Hematopoietic multipotent progenitor cell treated with erythropoietin and hydrocortisone succinate and interleukin-3 and kit ligand, for 17 days (in vitro differentiated cells): ENCODE measurements around the gene TSPAN9.

Experiments
- DNase-seq: peaks from one replicate; pipeline ENCODE4 v3.0.0-alpha.2; 2015; ENCODE audit warnings: low spot score

Gene TSPAN9

DNA sequence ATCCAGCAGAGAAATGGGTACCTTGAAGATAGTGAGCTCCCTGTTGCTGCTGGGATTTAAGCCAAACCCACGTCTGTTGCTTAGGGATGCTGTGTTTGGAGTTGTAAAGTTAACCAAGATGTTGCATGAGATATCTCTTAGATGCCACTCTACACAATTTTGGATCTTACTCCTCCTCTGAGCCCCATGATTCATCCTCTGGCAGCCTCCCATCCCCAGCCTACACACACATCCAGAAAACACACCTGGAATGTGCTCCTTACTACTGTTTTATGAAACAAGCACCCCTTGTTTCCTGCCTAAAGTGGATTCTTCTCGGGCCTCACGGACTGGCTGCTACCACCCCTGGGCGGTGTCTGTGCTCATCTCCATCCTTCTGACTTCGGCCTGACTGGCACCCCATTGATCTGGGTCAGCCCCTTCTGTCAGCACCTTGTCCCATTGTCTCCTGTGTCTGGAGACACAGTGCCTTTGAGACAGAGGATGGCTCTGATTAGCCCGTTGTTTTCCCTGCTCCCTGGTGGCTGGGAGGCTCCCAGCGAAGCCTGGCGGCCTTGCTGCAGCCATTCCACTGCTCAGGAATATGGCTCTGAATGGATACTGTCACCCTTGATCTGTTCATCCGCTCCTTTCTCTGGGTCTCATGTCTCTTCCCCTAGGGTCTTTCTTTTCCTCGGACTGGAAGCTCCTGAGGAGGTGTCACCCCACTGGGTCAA is 24.3 kb downstream of the TSPAN9 start:
- DNase-seq, result no peak

DNA sequence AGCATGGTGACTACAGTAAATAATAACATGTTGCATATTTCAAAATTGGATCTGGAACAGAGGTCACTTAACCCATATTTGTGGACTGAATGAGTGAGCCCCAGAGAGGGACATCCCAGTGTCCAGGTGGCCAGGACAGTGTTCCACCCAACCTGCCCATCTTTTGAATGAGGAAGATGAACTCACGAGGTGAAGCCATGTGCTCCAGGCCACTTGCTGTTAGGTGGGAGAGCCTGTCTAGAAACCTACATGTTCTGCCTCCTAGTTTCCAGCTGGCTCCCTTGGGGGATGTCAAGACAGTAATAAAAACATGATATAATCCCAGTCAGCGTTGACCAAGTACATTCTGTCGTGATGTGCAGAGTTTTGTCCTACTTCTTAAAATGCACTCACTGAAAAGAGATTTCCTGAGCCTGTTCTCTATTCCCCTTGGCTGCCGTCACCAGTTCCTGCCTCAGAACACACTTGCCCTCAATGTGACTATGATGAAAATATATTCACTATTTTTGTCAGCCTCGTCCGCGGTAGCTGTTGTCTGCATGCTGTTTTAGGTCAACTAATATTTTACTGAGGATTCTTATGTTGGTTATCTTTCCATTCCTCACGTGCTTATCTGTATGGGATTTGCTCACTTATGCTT is 25.7 kb downstream of the TSPAN9 start:
- DNase-seq, result no peak

- DNase-seq, result no peak
Measured at GRCh38 chr12:3103806-3104205, 26.6 kb downstream of the TSPAN9 start.

GRCh38 chr12:3105690-3106479 is 28.7 kb downstream of the TSPAN9 start:
- no peak for DNase-seq

DNA sequence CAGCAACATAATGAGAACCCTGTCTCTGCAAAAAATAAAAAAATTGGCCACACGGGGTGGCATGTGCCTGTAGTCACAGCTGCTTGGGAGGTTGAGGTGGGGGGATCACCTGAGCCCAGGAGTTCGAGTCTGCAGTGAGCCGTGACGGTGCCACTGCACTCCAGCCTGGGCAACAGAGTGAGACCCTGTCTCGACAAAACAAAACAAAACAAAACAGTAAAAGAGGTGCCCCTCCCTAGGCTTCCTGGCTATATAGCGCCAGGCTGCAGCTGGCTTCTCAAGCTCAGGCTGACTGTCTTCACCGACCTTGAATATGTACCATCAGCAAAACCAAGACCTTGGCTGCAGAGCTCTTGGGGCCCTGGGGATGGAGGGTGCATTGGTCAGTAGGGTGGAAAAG is 29.4 kb downstream of the TSPAN9 start:
- DNase-seq, result no peak

- DNase-seq, result no peak
Measured at GRCh38 chr12:3107071-3107583, 29.9 kb downstream of the TSPAN9 start.

GRCh38 chr12:3107954-3108353 is 30.8 kb downstream of the TSPAN9 start:
- DNase-seq, result no peak

DNA sequence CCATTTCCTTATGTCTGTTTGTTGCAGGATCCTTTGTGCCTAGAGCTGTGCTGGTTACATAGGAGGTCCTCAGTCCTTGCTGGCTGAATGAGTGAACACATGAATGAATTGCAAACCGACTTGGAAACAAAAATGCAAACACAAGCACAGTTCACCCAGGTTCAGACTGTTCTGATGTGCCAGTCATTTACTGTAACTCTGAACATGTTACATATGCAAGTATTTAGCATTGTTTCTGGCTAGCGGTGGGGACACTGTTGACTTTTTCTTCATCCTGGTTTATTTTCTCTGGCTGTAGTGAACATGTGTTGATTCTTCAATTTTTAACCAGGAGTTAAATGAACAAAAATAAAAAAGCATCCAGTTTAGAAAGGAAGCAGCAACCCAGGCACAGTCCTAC is 33.4 kb downstream of the TSPAN9 start:
- DNase-seq, result no peak

DNA sequence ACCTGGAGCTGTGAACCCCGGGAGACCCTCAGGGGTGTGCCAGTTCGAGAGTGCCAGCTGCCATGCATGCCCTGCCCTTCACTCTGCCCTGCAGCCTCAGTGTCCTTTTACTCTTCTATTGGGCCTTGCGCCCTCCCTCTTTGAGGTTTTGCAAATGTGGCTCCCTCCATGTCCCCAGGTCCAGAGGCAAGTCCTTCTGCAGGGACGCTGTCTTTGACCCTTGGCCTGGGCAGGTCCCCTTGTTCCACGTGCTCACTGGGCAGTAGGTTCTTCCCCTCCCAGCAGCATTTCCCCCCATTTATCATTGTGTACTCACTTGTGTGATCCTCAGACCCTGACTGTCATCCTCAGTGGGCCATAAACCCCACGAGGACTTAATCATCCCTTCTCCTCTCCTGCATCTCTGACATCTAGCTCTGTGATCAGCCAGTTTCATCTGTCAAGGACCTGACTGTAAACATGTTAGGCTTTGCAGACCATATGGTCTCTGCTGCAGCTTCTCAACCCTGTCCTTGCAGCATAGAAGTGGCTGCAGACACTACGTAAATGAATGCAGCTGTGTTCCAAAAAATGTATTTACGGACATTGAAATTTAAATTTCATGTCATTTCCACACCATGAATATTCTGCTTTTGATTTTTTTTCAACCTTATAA is 36.6 kb downstream of the TSPAN9 start:
- no peak for DNase-seq

GRCh38 chr12:3114671-3115070 is 37.5 kb downstream of the TSPAN9 start:
- DNase-seq, result no peak

DNA sequence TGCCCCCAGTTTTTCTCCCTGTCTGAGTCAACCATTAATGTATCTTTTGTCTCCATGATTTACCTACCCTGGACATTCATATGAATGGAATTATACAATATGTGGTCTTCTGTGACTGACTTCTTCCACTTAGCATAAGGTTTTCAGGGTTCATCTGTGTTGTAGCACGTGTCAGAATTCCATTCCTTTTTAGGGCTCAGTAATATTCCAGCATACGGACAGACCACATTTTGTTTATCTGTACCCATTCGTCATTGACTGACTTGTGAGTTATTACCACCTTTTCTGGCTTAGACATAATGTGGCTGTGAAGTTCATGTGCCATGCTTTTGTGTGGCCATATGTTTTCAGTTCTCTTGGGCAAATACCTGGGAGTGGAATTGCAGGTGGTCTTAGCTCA is 37.9 kb downstream of the TSPAN9 start:
- DNase-seq, result no peak

DNA sequence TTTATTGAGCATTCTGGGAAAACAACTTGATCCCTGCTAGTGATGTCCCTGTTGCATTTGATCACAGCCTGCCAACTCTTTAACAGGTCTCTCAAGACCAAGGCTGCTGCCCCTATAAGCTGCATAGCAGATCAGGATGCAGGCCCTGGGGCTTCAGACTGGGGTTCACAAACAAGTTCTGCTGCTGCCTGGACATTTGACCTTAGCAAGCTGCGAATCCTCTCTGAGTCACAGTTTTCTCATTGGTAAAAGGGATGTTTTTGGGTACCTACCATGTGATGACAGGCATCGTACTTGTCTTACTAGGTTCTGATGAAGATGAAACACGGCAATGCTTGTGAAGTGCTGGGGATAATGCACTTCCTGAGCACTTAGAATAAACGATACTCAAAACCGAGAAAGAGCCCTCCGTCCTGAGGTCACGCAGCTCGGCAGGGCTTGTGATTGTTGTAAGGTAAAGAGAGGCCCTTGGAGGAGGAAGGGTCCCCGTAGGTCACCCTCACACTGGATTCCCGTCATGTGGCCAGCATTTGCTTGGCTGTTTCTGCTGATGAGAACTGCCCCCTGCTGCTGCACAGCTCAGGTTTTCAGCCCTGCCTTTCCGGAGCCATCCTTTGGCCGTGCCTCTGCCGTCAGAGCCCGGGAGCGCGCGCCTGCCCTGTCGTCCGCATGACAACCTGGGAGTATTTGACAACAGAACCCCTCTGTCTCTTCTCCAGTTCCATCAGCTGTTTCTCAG is 39.1 kb downstream of the TSPAN9 start:
- no peak for DNase-seq

GRCh38 chr12:3117144-3117581 is 40.0 kb downstream of the TSPAN9 start:
- DNase-seq, result no peak

DNA sequence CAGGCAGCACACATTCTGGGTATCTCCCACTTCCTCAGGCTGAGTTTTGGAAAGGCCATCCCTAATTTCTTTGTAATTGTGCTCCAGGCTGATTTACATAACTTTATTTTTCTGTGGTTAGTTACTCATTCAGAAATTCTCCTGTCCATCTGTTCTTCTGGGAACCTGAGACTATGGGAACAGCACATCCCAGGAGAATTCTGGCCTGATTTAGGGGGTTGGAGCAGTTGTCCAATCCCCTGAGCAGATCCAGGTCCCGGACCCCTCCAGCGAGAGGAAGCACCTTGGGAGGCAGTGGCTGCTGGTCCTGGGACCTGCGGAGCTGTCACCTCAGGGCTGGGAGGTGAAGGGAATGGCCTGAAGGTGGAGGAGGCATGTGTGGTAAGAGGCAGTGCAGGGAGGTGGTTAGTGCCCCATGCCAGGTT is 40.4 kb downstream of the TSPAN9 start:
- no peak for DNase-seq

DNA sequence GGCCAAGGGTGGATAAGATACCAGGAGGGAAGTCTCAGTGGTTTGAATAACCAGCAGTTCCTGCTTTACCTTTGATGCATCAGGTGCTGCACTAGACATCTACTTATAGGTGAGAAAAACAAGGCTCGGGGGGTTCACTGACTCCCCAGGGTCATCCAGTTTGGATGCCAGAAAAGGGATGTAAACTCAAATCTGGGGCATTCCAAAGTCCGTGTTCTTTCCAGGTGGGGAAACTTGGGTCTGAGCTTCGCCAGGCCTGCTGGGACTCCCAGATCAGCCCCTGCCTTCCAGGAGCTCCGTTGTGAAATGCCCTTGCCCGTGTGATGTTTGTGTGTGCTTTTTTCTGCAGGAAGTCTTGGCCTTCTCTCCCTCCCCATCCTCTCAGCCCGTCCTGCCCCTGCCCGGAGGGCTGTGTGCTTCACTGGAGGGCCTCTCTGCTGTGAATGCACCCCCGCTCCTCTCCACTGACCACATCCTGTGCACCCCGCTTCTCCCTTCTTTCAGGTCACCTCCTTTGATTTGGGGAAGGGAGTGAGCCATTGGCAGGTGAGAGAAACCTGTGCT is 42.1 kb downstream of the TSPAN9 start:
- DNase-seq, result no peak

GRCh38 chr12:3119756-3120601 is 42.8 kb downstream of the TSPAN9 start:
- no peak for DNase-seq

DNA sequence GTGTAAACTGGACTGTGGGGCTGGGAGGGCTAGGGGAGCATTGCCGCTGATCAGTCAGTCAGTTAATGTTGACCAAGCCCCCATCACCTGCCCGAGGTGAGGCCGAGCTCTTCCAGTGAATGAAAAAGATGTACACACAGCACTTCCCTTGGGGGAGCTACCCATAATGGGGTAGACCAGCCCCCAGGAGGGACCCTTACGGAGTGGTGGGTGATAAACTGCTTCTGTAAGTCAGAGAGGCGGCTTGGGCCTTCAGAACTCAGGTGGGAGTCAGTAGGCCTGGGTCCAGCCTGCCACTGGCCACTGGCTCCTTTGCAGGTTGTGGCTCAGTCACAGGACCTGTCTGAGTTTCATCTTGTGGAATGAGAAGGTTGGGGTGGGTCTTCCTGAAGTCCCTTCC is 43.5 kb downstream of the TSPAN9 start:
- DNase-seq, result no peak

GRCh38 chr12:3122841-3123678 is 45.9 kb downstream of the TSPAN9 start:
- no peak for DNase-seq

GRCh38 chr12:3123729-3124128 is 46.5 kb downstream of the TSPAN9 start:
- no peak for DNase-seq
